Measurements from ENCODE around the gene SLFNL1. TPM values are rescaled to one million over a fixed set of nuclear protein-coding genes. Genes with fewer than 3 reads are reported as not detected.

The SLFNL1 gene
- 1 to 10 TPM in 1 of 4 donors, under 1 TPM in 2, not detected in 1; 0.85 to 1.6 (median 0.88) TPM for total RNA-seq

DNA sequence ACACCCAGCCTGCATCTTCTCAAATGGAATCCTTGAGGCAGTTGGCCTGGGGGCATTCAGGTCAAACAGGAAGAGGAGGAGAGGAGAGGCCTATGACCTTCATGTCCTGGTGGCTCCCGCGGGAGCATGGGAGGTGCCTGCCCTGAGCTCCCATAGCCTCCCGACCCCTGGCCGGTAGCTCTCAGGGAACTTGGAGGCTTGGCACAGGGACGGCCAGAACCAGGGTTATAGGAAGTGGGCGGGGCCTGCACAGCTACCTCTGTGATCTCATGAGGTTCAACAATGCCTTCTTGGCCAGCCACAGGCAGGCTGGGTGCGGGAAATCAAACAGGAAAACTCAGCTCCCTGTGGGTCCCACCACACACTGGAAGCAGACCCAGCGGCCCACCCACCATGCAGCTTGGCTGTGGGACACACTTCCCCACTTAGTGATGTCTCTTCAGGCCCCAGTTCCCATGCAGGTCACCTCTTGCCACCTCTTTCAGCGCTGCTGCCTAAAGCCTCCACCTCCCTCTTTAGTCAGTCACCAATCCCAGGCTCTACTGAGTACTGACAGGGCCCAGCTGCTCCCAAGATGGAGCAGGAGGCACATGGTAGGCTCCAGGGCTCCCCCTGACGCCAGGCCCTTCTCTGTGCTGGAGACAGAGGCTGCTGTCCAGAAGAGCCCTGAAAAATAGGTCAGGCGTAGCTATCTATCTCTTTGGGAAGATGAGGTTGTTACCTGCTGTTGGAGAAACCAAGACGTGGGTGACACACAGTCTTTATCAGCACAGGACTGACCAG is at the start of gene SLFNL1:
TSS of gene SLFNL1 (minus strand) at position 200 of the 783 bp plus-strand sequence. CDS start 1,065 bp downstream, outside the sequence.
- peaks cover 0 to 30% (median 0%) of the 10 kb centered on the region in 3 donors for H3K36me3 ChIP-seq
- no peak for DNase-seq
- no peaks in the 10 kb centered on the region for H3K4me1 ChIP-seq
- H3K4me3 ChIP-seq = no peak within 1 kb of the TSS
- no peak for TF ChIP-seq POLR2A (IDR thresholded peaks at IDR 0.05)
- TF ChIP-seq, protein P1, sequence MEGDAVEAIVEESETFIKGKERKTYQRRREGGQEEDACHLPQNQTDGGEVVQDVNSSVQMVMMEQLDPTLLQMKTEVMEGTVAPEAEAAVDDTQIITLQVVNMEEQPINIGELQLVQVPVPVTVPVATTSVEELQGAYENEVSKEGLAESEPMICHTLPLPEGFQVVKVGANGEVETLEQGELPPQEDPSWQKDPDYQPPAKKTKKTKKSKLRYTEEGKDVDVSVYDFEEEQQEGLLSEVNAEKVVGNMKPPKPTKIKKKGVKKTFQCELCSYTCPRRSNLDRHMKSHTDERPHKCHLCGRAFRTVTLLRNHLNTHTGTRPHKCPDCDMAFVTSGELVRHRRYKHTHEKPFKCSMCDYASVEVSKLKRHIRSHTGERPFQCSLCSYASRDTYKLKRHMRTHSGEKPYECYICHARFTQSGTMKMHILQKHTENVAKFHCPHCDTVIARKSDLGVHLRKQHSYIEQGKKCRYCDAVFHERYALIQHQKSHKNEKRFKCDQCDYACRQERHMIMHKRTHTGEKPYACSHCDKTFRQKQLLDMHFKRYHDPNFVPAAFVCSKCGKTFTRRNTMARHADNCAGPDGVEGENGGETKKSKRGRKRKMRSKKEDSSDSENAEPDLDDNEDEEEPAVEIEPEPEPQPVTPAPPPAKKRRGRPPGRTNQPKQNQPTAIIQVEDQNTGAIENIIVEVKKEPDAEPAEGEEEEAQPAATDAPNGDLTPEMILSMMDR (IDR thresholded peaks at IDR 0.05) = no peak
- no peaks in the 10 kb centered on the region for H3K9me3 ChIP-seq
- H3K27me3 ChIP-seq = no peaks in the 10 kb centered on the region
- H3K27ac ChIP-seq = no peak within 1 kb of the TSS

DNA sequence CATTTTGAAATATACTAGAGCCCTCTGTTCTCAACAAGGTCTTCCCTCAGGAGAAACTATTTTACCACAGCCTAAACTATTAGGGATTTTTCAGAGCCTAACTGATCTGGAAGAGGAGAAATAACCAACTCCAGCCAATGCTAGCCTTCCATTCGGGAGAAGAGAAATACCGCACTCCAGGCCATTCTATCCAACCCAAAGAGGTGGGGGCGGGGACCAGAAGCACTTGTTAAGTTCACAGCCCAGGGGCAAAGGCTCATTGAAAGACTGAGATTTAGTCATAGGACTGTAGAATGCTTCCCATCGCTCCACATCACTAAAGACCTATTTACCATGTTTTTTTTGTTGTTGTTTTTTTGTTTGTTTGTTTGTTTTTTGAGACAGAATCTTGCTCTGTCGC is 35.4 kb upstream of the SLFNL1 start:
- peaks cover 0 to 4% (median 0%) of the 10 kb centered on the region in 3 donors for H3K36me3 ChIP-seq
- no peaks in the 10 kb centered on the region for H3K4me1 ChIP-seq
- H3K9me3 ChIP-seq = no peaks in the 10 kb centered on the region
- TF ChIP-seq, protein P1 (IDR thresholded peaks at IDR 0.05) = no peak
- TF ChIP-seq POLR2A (IDR thresholded peaks at IDR 0.05) = no peak
- H3K27me3 ChIP-seq = no peaks in the 10 kb centered on the region
- H3K27ac ChIP-seq = no peak overlapping the region
- no peak for DNase-seq
- no peak overlapping the region for H3K4me3 ChIP-seq

DNA sequence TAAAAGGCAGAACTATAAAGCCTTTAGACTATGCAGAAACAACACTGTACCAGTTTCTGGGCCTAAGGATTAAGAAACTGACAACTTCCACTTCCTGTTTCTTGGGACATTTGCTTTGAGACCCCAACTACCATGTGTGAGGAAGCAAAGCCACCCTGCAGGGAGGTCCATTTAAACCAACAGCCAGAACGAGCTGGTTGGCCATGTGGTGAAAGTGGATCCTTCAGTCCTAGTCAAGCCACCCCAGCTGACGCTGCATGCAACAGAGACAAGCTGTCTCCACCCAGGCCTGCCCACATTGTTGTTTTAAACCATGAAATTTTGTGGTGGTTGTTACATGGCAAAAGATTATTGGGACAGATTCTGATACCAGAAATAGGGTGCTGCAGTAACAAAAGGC is 31.8 kb upstream of the SLFNL1 start:
- no peak for DNase-seq
- H3K27ac ChIP-seq = no peak overlapping the region
- H3K36me3 ChIP-seq = peaks cover 0 to 5% (median 0%) of the 10 kb centered on the region in 3 donors
- H3K4me3 ChIP-seq = no peak overlapping the region
- no peak for TF ChIP-seq POLR2A (IDR thresholded peaks at IDR 0.05)
- TF ChIP-seq, protein P1 (IDR thresholded peaks at IDR 0.05) = no peak
- no peaks in the 10 kb centered on the region for H3K4me1 ChIP-seq
- no peaks in the 10 kb centered on the region for H3K27me3 ChIP-seq
- H3K9me3 ChIP-seq = no peaks in the 10 kb centered on the region

DNA sequence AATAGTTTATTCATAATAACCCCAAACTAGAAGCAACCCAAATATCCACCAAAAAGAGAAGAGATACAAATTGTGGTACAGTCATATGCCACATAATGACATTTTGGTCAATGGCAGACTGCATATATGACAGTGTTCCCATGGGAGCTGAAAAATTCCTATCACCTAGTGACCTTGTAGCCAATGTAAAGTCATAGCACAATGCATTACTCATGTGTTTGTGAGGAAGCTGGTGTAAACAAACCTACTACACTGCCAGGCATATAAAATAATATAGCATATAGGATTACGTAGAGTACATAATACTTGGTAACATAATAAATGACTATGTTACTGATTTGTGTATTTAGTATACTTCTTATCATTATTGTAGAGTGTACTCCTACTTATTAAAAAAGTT is 29.5 kb upstream of the SLFNL1 start:
- Histone ChIP-seq H3K27me3 (no peaks in the 10 kb centered on the region), H3K9me3 (no peaks in the 10 kb centered on the region), H3K4me3 (no peak overlapping the region), H3K27ac (no peak overlapping the region), H3K36me3 (peaks cover 0 to 9% (median 0%) of the 10 kb centered on the region in 3 donors), H3K4me1 (peaks cover 0 to 9% (median 0%) of the 10 kb centered on the region in 4 donors)
- DNase-seq = no peak
- TF ChIP-seq, protein P1 (IDR thresholded peaks at IDR 0.05) = no peak
- no peak for TF ChIP-seq POLR2A (IDR thresholded peaks at IDR 0.05)

DNA sequence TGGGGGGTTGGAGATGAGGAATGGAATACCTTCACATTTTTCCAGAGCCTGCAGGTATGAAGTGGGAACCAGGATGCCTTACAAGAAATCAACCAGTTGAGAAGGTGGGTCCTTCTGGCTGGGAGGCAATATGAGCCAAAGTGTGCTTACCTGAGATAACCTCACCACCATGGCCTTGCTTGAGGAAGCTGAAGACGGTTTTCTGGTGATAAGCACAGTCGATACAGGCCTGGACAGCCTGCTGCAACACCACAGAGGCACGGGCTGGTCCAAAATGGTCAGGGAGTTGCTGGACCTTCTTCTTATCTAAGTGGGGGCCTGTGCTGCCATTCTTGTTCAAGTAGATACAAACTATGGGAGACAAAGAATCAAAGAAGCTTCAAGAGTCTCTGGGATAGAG is 27.0 kb upstream of the SLFNL1 start:
- TF ChIP-seq POLR2A (IDR thresholded peaks at IDR 0.05) = no peak
- TF ChIP-seq, protein P1 (IDR thresholded peaks at IDR 0.05) = no peak
- no peak for DNase-seq

More for the DNA sequence above, 27.0 kb upstream of the SLFNL1 start:
- no peak overlapping the region for H3K4me3 ChIP-seq
- H3K36me3 ChIP-seq = peaks cover 0 to 29% (median 0%) of the 10 kb centered on the region in 3 donors
- H3K27me3 ChIP-seq = no peaks in the 10 kb centered on the region
- no peak overlapping the region for H3K27ac ChIP-seq
- no peaks in the 10 kb centered on the region for H3K9me3 ChIP-seq
- H3K4me1 ChIP-seq = peaks cover 0 to 27% (median 0%) of the 10 kb centered on the region in 4 donors
